A549 (cell line): Measurements from ENCODE around the gene ABCC3.

Source experiments
- CTCF ChIP-seq: fragments of >200 bp; sonication (Bioruptor Twin); formaldehyde crosslinking; IDR thresholded peaks from 3 replicates; pipeline ENCODE4 v1.5.1; 2016
- ELK1 ChIP-seq: fragments of 150-350 bp; IDR thresholded peaks from 2 replicates; pipeline ENCODE4 v1.6.1; 2014; ENCODE audit warnings: low read depth, mild to moderate bottlenecking, low read length
- EP300 ChIP-seq, 2 experiments: fragments of >200 bp; sonication (Bioruptor Twin); formaldehyde crosslinking; IDR thresholded peaks; 2 replicates in 1 of 2; 3 replicates in 1 of 2; pipeline ENCODE4 v1.6.1; 2016 to 2017
- MAX ChIP-seq: IDR thresholded peaks from 2 replicates; pipeline ENCODE4 v1.6.1; 2012
- MYC ChIP-seq: IDR thresholded peaks from 2 replicates; pipeline ENCODE4 v1.6.1; 2012; ENCODE audit warnings: mild to moderate bottlenecking, inconsistent platforms, low read length, improper control_type of control experiment, borderline replicate concordance
- RAD21 ChIP-seq, 2 experiments: fragments of >200 bp in 1 of 2; sonication (Bioruptor Twin) in 1 of 2; formaldehyde crosslinking in 1 of 2; IDR thresholded peaks in 1 of 2; conservative IDR thresholded peaks in 1 of 2; 2 replicates in 1 of 2; 3 replicates in 1 of 2; pipeline ENCODE4 v1.6.1; 2012 to 2018; ENCODE audit warnings: inconsistent platforms in 1 of 2

- TF ChIP-seq MYC (no peak), MAX (no peak), CTCF (no peak), ELK1 (no peak), EP300 (IDR thresholded peaks at IDR 0.05) (no peak), RAD21 (conservative IDR thresholded peaks at IDR 0.05 in 1 of 2, IDR thresholded peaks at IDR 0.05 in 1 of 2) (no peak)
Measured at GRCh38 chr17:50687200-50688066, 52.8 kb downstream of the ABCC3 start.
